DMS 273 (cell line): ENCODE measurements around the gene TLR7.
A peak's percentile ranks its signal among the peaks of the same experiment; 100 is the strongest.

Experiments
- DNase-seq: peaks from one replicate; lab custom pipeline; 2025; ENCODE audit not compliant: unreplicated experiment; lab: John Stamatoyannopoulos, UW

Gene TLR7

DNA sequence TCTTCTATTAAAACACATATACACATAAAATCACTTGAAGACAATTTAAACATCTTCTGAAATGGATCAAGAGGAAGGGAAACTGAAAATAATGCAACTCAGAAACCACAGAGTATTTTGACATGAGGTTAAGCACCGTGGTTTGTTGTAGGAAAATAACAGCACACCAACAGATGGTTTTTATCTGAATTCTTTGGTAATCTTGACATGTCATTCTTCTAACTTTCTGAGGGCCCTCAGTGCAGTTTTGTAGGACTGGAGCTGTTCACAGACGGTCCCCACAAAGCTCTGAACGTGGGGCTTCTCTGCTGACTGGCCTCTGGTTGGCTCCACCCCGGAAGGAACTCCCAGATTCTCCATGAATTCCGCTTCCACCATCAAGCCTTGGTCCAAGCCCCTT is 23.6 kb downstream of the TLR7 start:
- no peak for DNase-seq

DNA sequence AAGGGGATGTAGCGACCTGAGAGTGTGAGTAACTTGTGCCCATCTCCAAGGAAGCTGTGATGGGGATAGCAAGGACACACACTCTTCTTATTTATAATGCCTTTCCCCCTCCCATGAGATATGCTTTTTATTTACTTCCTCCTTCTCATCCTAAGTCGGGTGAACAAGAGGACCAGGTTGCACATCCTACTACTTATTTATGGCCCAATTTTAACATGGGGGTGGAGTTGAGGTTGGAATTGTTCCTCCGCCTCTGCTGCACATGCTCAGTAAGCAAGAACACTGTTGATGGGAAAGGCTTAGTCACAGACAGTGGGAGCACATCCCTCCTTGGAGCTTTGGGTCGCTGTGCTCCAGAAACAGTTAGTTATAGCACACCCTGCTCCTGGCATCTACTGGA is 24.3 kb downstream of the TLR7 start:
- no peak for DNase-seq

DNA sequence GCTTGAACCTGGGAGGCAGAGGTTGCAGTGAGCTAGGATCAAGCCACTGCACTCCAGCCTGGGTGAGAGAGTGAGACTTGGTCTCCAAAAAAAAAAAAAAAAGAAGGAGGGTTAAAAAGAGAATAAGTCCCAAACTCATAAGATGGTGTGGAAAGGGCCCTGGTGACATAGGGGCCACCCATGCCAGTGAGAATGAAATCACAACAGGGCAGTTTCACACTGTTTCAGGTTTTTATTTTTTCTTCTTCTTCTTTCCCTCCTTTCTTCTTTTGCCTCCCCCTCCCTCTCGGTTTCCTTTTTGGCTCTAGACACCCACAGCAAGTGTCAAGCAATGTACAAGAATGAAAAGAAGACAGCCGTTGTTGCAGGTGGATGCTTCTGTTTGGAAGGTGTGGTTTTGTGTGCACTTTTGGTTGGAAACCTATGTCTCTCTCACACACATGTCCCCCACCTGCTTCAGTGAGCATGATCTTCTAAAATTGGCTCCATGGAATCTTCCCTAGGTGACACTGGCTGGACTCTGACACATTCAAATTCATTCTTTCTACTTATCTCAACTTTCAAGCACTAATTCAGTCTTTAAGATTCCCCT is 25.1 kb downstream of the TLR7 start:
- DNase-seq, result no peak

DNA sequence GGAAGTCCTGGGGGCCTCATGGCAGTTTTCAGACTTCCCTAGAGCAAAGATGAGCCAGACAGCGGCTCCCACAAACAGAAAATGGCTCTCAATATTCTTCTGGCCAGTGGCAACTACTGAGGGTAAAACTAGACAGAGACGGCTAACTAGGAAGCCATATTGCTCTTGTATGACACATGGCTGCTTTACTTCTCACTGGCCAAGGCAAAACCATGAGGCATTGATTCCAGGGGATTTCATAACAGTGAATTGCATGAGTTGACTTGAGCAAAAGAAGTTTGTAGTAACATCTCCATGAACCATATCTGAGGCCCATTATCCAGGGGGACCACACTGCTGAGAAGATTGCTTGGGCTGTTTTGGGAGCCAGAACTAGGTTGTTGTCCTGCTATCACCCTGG is 25.8 kb downstream of the TLR7 start:
- DNase-seq, result no peak

DNA sequence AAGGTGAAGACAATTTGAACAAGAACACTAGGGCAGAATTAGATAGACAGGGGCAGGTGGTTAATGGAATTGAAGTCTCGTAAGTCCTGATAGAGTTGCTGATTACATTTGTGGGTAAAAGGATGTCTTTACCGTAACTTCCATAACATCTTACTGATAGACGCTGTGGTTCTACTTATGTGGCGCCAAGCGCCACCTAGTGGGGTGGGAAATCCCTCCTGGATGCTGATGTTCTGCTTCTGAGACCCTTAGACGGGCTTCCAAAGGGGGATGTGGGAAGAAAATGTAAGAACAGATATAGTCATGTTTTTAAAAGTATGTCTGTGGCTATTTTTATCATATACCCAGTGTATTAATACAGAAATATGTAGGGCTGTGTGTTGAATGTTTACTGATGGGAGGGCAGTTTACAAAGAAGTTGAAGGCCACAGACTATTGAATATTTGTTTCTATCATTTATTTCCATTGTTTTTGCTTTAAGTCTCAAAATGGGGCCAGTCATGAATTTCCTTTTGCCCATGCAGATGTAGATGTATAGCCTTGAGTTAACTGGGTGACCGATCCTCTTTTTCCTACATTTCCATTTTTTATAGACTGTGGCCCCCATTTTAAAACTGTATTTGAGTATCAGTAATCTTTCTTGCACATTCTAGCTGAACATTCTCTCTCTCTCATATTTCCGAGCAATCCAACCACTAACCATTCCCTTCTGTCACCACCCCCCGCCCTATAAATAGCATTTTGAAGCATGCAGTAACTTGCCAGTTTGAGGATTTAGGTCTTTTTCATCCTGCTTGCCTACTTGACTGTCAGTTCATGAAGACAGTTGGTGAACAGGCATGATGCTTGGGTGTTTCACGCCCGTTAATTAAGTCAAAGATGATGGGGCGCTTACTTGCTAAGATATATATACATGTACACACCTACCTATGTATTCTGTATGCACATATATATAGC is 27.5 kb downstream of the TLR7 start:
- peak; percentile 73 for DNase-seq

DNA sequence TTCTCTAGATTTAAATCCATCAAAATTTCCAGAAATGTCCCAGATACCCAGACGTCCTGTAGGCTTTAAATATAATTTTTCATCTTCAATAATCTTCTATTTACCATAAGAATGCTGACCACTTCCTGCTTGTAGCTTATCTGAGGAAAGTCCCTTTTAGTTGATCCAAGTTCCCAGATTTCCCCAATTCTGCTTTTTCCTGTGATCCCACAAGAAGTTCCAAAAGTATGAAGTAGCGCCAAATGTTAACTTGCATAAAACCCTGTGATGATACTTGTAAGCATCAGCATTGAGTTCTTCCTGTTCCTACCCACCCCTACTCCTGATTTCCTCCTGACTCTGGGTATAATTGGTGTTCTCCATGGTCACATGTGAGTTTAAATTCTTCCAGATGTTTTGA is 29.0 kb downstream of the TLR7 start:
- no peak for DNase-seq

DNA sequence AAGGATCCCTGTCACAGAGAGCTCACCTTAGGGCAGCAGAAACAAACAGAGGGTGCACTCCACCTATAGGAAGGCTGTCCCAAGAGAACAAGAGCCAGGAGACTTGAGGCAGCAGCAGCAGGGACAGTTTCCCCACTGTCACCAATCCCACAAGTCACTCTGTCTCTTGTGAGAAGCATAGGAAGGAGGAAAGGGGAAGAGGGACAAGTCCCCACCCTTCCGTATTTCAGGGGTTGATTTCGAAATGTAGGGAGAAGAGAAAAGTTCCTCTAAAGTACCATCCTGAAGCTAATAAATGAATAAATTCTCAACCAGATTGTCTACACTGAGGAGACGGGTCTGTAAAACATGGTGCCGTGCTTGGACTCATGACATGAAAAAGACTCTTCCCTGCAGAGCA is 30.1 kb downstream of the TLR7 start:
- no peak for DNase-seq

DNA sequence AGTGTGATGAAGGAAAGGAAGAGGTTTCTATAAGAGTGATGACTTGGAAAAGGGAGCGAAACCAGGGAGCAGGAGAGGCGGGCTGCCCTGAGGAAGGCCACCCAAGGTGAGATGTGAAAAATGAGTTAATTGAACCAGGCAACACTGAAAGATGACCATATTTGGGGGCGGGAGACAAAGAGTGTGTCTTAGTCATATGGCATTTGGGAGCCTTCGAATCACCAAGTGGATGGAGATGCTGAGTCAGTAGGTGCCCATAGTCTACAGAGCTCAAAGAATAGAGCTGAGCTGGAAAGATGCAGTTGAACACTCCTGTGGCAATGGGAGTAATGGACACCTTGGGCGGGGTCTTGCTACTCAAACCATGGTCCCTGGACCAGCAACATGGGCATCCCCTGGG is 31.2 kb downstream of the TLR7 start:
- no peak for DNase-seq

DNA sequence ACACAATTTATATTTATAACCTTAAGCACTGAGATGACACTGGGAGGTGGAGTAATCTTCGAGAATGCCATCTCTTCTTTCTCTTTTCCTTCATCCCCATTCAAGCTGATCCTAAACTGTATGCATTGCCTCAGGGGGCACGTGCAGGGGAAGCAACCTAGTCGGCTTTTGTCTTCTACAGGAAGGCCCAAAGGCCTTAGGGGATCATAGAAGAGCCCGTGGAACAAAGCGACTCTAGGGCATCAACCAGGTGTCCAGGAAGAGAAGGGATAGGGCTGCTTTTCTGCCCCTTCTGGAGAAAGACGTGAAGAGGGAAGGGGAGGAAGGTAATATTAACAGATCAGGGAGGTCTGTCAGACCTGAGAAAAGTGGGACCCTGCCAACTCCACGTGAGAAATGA is 32.6 kb downstream of the TLR7 start:
- DNase-seq, result no peak

DNA sequence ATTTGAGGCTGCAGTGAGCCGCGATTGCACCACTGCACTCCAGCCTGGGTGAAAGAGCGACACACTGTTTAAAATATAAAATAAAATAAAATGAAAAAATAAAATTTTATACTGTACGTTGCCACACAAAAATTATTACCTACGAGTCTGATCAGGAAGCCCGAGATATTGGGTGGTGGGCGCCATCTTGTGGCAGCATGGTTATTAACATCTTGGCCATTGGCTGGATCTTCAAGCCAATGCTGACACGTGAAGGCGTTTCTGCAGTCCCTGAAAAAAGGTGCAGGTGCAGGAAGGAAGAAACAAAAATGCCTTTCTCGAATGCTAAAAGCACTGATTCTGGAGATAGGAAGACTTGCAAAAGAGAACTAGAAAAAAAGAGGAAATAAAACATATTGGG is 34.6 kb downstream of the TLR7 start:
- DNase-seq, result peak; percentile 81

DNA sequence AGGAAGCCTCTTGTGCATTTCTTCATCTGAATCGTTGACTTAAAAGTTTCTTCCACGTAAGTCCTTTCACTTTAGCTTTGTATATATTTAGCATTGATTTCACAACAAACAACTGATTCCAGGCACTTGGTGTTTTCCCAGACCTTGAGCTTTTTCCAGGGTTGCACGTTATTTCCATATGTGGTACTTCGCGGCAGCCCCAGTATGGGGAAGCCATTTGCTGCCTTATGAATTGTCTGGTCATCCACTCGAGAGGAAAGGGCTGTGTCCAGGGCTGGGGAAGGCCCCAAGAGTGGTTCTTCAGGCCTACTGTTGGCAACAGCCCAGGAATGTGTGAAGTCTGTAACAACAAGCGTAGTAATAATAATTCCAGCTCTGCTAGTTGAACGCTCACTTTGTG is 36.8 kb downstream of the TLR7 start:
- no peak for DNase-seq

DNA sequence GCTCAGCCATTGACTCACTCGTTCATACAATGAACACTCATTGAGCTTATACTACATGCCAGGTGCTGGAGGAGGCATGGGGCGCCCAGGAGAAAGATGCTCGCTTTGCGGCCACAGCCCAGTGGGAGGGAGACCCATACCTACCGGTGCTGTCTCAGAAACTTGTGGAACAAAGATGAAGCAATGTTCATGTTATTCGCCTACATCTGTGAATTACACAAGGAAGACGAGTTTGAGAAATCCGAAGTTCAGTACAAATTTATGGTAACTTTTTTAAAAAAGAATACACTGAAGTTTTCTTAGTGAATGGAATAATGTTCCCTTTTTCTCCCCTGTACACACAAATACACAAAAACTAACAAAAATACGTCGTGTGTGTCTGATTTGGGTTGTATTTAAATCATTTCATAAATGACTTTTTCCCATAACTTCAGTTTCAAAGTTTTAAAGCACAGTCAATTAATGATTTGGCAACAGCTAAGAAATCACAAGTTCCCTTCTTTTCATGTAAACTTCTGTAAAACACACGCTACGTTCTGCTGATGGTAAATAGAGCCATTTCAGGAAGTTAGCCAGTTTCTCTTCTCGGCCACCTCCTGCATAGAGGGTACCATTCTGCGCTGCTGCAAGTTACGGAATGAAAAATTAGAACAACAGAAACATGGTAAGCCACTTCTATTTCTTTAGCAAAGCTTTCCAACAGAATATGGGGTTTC is 39.3 kb downstream of the TLR7 start, which contains the start of gene TLR8:
TSS of gene TLR8 (plus strand) at position 575 of the 716 bp plus-strand sequence. CDS start at position 662, 87 bp downstream.
- no peak for DNase-seq

DNA sequence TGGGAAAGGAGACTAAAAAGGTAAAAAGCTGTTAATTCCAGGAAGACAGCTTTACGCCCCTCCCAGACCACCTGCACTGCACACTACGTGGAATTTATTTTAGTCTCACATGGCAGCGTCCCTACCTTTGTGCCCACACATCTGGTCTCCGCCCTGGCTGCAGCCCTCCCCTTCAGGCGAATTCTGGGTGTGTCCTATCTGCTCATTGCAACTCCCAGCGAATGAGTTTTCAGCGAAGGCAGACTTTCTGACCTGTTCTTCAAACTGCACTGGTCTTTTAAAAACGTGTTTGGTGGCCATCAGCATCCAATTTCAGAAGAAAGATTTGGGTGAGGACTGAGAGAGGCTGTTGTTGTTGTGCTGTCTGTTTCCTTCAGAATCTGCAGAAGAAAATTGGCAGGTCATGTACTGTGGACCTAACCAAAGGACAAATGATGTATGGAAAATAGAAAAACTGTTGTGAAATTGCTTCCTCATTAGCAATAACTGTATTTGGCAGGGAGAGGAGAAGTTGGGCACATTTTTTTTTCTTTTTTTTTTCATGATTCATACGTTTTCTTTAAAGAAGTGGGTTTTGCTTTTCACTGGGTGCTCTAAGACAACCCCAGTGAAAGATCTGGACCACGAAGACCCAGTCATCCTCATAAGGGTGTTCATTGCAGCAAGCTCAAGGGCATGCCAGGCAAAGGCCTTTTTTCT is 43.7 kb downstream of the TLR7 start:
- no peak for DNase-seq

DNA sequence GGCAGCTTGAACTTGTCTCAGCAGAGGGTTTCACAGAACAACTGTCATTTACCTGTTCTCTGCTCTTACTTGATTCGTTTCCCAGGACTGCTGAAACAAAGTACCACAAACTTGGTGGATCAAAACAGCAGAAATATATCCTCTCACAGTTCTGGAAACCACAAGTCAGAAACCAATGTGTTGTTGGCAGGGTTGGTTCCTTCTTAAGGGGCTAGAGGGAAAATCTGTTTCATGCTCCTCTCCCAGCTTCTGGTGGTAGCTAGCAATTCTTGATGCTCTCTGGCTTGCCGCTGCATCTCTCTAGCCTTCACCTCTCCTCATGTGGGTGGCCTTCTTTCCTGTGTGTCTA is 44.2 kb downstream of the TLR7 start:
- DNase-seq, result no peak

DNA sequence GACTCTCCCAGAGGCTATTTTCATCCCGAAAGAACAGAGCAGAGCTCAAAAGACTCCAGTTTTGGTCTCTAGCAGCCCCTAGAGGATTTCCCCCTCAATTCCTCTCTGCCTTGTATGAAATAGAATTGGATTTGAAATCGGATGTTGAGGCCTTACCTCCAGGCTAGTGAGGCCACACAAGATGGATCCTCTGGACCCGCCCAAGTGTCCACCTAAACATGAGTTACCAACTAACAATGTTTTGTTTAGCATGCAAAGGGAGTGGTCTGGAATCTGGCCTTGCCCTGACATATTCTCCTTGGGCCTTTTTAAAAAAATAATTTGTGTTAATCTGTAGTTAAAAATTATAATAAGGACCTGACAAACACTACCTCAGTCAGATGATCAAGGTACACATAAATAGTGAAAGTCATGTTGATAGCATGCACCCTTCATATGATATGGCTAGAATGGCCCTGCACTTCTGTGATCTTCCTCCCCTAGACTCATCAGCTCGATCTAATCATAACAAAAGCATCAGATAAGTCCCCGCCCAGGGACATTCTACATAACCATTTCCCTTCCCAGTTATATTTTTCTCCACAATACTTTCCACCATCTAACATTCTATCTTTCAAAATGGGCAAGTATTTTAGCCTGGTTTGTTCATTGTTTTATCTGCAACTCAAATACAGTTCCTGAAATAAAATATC is 46.1 kb downstream of the TLR7 start:
- no peak for DNase-seq

DNA sequence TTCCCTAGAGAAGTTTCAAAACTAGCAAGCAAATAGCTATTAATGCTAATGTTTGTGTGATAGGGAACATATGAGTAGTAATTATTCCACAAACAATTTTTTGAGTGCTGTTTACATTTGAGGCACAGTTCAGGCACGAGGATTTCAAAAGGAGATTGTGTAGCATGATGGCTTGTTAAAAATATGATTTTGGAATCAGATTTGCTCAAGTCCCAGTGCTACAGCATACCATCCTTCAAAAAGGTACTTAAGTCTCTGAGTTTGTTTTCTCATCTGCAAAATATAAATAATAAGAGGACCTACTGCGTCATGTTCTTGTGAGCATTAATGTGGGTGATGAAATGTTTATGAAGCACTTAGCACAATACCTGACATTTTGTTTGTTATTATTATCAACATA is 50.9 kb downstream of the TLR7 start:
- DNase-seq, result no peak

DNA sequence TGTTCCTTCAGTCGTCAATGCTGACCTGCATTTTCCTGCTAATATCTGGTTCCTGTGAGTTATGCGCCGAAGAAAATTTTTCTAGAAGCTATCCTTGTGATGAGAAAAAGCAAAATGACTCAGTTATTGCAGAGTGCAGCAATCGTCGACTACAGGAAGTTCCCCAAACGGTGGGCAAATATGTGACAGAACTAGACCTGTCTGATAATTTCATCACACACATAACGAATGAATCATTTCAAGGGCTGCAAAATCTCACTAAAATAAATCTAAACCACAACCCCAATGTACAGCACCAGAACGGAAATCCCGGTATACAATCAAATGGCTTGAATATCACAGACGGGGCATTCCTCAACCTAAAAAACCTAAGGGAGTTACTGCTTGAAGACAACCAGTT is 52.2 kb downstream of the TLR7 start:
- no peak for DNase-seq

DNA sequence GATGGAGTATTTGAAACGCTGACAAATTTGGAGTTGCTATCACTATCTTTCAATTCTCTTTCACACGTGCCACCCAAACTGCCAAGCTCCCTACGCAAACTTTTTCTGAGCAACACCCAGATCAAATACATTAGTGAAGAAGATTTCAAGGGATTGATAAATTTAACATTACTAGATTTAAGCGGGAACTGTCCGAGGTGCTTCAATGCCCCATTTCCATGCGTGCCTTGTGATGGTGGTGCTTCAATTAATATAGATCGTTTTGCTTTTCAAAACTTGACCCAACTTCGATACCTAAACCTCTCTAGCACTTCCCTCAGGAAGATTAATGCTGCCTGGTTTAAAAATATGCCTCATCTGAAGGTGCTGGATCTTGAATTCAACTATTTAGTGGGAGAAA is 52.7 kb downstream of the TLR7 start:
- no peak for DNase-seq

DNA sequence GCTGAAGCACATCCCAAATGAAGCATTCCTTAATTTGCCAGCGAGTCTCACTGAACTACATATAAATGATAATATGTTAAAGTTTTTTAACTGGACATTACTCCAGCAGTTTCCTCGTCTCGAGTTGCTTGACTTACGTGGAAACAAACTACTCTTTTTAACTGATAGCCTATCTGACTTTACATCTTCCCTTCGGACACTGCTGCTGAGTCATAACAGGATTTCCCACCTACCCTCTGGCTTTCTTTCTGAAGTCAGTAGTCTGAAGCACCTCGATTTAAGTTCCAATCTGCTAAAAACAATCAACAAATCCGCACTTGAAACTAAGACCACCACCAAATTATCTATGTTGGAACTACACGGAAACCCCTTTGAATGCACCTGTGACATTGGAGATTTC is 54.1 kb downstream of the TLR7 start:
- no peak for DNase-seq

DNA sequence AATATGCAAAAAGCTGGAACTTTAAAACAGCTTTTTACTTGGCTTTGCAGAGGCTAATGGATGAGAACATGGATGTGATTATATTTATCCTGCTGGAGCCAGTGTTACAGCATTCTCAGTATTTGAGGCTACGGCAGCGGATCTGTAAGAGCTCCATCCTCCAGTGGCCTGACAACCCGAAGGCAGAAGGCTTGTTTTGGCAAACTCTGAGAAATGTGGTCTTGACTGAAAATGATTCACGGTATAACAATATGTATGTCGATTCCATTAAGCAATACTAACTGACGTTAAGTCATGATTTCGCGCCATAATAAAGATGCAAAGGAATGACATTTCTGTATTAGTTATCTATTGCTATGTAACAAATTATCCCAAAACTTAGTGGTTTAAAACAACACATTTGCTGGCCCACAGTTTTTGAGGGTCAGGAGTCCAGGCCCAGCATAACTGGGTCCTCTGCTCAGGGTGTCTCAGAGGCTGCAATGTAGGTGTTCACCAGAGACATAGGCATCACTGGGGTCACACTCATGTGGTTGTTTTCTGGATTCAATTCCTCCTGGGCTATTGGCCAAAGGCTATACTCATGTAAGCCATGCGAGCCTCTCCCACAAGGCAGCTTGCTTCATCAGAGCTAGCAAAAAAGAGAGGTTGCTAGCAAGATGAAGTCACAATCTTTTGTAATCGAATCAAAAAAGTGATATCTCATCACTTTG is 55.2 kb downstream of the TLR7 start:
- no peak for DNase-seq
